ENCODE measurements around the gene JHY.

Gene JHY

GRCh38 chr11:122933416-122933815 lies 50.9 kb downstream of the JHY start:
- TF ChIP-seq CTCF (IDR thresholded peaks at IDR 0.05; ENCODE audit: insufficient read depth, low read depth, low read length, missing control alignments) = no peak
- no peak overlapping the region for H3K4me3 ChIP-seq (ENCODE audit: low read length)
- DNase-seq (ENCODE audit: low read depth) = no peak

GRCh38 chr11:122937983-122938382 lies 55.4 kb downstream of the JHY start:
- no peak for DNase-seq (ENCODE audit: low read depth)
- H3K4me3 ChIP-seq (ENCODE audit: low read length) = no peak overlapping the region
- TF ChIP-seq CTCF (IDR thresholded peaks at IDR 0.05; ENCODE audit: insufficient read depth, low read depth, low read length, missing control alignments) = no peak

- no peak for TF ChIP-seq CTCF (IDR thresholded peaks at IDR 0.05; ENCODE audit: insufficient read depth, low read depth, low read length, missing control alignments)
- DNase-seq (ENCODE audit: low read depth) = no peak
- no peak overlapping the region for H3K4me3 ChIP-seq (ENCODE audit: low read length)
Measured at GRCh38 chr11:122938557-122938956, 56.0 kb downstream of the JHY start.

- TF ChIP-seq CTCF (IDR thresholded peaks at IDR 0.05; ENCODE audit: insufficient read depth, low read depth, low read length, missing control alignments) = no peak
Measured at GRCh38 chr11:122951211-122951610, 68.7 kb downstream of the JHY start.

GRCh38 chr11:122954455-122954854 lies 71.9 kb downstream of the JHY start:
- no peak for DNase-seq (ENCODE audit: low read depth)
- H3K4me3 ChIP-seq (ENCODE audit: low read length) = no peak overlapping the region
- no peak for TF ChIP-seq CTCF (IDR thresholded peaks at IDR 0.05; ENCODE audit: insufficient read depth, low read depth, low read length, missing control alignments)

More at GRCh38 chr11:122951211-122951610, 68.7 kb downstream of the JHY start:
- no peak overlapping the region for H3K4me3 ChIP-seq (ENCODE audit: low read length)
- no peak for DNase-seq (ENCODE audit: low read depth)

GRCh38 chr11:122963961-122964360 lies 81.4 kb downstream of the JHY start:
- peak; percentile 65 for DNase-seq (ENCODE audit: low read depth)
- no peak overlapping the region for H3K4me3 ChIP-seq (ENCODE audit: low read length)
- TF ChIP-seq CTCF (IDR thresholded peaks at IDR 0.05; ENCODE audit: insufficient read depth, low read depth, low read length, missing control alignments) = no peak

- no peak for DNase-seq (ENCODE audit: low read depth)
- no peak overlapping the region for H3K4me3 ChIP-seq (ENCODE audit: low read length)
- no peak for TF ChIP-seq CTCF (IDR thresholded peaks at IDR 0.05; ENCODE audit: insufficient read depth, low read depth, low read length, missing control alignments)
Measured at GRCh38 chr11:122976061-122976733, 93.6 kb downstream of the JHY start.

Data from epithelial cell of esophagus (primary cell).